A204.1 (cell line): Measurements from ENCODE around the gene KIF18A.

Experiments used
- FAIRE-seq: peaks from 2 replicates; lab custom pipeline; 2012; peaks lifted over from hg19 to GRCh38; lab: Jason Lieb, UNC

KIF18A gene

GRCh38 chr11:28043930-28044709, 63.8 kb downstream of the KIF18A start:
- no peak for FAIRE-seq

DNA sequence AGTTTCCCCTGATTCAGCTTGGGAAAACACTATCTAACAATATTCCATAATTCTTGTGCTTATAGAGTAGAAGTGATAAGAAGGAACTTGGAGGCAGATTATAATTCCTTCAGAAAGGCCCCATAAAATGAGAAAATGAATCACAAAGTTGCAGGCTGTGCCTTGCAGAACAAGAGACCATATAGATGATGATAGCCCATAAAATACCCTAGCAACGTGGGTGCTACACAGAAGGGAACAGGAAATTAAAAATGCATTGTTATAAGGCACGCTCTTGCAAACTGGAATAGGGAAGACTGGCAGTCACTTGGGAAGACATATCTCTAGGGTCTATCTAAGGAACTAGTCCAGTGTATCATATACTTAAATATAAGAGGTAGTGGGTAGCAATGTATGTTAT, 67.6 kb downstream of the KIF18A start:
- no peak for FAIRE-seq

- FAIRE-seq, result no peak
These were observed 69.2 kb downstream of the KIF18A start for GRCh38 chr11:28038775-28039174.

DNA sequence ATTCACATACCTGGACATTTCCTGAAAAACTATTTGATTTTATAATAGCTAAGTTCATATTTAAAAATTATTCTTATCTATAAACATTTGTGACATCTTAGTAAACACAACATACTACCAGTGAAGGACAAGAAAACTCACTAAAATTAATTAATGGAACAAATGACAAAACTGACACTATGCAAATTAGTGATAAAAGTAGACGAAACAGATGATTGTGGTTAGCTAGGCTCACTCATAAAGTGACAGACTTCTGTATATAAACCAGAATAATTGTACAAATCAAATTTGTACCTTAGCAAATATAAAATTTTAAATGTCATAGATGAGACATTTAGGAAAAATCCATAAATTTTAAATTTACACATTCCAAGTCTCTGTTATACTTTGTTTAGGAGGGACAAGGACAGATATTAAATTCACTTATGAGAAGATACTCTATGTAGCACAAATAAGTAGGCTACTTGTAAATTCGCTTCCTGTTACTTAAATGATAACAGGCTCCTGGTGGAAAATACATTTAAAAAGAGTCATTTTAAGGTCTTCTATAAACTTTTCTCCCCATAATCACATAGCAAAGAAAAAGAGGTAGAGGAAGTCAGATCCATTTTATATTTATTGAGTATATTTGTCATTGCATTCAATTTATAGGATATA, 81.2 kb downstream of the KIF18A start:
- FAIRE-seq, result no peak

GRCh38 chr11:28017816-28018215, 90.1 kb downstream of the KIF18A start:
- FAIRE-seq, result no peak

DNA sequence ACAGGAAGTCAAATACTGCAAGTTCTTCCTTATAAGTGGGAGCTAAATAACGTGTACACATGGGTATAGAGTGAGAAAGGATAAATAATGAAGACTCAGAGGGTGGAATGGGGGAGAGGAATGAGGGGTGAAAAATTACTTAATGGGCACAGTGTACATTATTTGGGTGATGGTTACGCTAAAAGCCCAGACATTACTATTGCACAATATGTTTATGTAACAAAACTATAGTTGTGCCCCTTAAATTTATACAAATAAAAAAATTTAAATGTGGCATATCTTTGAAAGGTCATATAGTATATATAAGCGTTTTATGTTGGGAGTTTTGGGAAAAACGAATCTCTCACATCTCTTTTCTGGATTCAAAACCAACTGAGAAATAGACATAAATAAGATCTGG, 96.1 kb downstream of the KIF18A start:
- FAIRE-seq, result no peak

DNA sequence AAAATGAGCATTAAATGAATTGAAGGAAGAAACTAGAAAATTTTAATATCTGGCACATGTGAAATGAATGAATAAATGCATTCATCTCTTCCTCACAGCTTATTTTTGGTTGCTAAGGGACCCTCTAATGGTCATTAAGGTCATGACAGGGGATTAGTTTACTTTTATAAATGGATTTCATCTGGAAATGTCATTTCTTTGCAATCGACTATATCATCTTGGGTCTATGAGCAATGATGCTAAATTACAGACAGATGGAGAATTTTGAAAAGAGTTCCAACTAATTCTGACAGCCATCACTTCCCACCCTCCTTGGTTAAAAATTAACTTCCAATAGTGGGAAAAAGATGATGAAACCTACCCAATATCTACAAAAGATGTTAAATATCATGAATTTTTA, 98.0 kb downstream of the KIF18A start:
- FAIRE-seq, result no peak

DNA sequence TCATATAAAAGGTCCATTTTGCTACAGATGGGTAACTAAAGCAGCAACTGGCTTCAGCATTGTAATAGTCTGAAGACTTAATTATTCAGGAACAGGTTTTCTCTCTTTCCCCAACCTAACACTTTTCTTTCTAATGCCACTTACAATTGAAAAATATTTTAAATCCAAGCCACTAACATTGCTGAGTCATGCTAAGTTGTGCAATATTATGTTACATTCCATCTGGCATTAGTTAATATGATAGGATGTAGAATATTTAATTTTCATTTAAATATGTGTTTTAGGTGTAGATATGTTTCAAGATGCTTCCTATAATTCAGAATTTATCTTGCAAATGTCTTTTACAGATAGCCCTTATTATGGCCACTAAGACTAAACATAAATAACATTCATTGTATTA, 98.6 kb downstream of the KIF18A start:
- peak; percentile 27 for FAIRE-seq

DNA sequence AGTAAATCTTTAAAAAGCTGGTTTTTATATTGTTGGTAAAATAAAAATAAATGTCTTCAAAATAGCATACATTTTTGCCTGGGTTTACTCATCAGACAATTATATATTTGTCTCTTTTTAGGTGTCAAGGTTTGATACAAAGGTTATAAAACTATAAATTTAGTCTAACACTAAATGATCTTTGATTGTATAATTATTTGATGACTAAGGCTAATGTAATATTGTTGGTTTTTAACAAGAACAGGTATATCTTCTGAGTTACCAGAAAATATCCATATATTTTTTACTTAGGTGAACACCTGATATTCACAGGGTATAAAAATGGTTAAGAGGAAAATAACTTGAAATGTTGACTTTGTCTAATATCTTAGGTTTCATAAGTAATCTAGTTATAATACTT, 104.3 kb downstream of the KIF18A start:
- FAIRE-seq, result no peak

- FAIRE-seq, result no peak
These were observed 109.4 kb downstream of the KIF18A start for GRCh38 chr11:27998552-27998951.

DNA sequence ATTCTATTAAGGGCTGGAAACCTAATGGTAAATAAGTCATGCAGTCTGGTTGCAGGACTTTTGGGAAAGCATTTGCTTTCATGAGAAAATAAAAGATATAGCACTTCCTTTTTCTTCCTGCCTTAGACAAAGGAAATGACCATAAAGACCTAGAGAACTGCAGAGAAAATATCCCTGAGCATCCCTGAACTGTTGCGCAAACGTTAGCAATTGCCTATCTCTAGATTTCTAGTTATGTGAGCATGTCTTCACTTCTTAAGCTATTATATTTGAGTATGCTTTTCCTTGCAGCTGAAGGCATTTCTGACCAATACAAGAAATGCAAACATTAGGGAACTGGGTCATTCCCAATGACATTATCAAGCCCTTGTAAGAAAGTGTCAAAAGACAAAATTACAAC, 110.6 kb downstream of the KIF18A start:
- no peak for FAIRE-seq

- no peak for FAIRE-seq
These were observed 111.9 kb downstream of the KIF18A start for GRCh38 chr11:27996066-27996465.

GRCh38 chr11:27995083-27995482, 112.9 kb downstream of the KIF18A start:
- no peak for FAIRE-seq

DNA sequence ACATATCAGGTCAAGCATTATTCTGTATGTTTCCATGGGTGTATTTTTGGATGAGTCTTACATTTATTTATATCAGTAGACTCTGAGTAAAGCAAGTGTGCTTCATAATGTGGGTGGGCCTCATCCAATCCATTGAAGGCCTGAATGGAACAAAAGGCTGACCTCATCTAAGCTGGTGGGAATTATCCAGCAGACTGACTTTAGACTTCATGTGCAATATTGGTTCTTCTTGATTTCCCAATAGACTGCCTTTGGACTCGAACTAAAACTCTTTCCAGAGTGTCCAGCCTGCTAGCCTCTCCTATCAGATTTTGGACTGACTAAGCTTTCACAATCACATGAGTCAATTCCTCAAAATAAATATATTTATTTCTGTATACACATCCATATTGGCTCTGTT, 116.2 kb downstream of the KIF18A start:
- no peak for FAIRE-seq

GRCh38 chr11:27977527-27977926, 130.4 kb downstream of the KIF18A start:
- FAIRE-seq, result no peak

GRCh38 chr11:27977031-27977430, 130.9 kb downstream of the KIF18A start:
- no peak for FAIRE-seq

GRCh38 chr11:27976262-27976661, 131.7 kb downstream of the KIF18A start:
- FAIRE-seq, result no peak

DNA sequence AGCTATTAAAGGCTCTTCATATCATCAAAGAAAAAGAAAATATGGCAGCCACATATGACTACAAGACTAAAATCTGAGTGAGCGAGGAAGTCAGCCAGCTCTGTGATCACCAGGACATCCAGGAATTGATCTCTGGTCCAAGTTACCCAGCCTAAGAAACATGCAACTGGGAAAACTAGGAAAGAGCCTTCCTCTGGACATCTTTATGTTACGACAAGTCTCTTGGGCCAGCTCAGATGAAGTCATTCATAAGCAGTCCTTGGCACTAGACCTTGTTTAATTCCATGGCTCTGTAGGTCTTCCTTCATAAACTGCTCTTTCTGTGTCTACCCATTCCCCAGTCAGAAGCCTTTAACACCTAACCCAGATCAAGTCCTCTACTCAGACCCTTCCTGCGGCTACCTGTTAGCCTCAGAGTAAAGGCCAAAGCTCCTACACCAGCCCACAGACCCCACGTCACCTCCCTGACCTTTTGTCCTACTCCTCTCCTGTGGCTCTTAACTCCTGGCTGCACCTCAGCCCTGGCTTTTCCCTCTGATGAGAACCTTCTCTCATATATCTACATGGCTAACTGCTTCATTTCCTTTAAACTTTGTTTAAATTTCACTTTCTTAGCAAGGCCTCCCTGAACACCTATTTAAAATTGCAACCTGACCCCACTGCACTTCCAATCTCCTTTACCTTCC, 134.0 kb downstream of the KIF18A start:
- no peak for FAIRE-seq

DNA sequence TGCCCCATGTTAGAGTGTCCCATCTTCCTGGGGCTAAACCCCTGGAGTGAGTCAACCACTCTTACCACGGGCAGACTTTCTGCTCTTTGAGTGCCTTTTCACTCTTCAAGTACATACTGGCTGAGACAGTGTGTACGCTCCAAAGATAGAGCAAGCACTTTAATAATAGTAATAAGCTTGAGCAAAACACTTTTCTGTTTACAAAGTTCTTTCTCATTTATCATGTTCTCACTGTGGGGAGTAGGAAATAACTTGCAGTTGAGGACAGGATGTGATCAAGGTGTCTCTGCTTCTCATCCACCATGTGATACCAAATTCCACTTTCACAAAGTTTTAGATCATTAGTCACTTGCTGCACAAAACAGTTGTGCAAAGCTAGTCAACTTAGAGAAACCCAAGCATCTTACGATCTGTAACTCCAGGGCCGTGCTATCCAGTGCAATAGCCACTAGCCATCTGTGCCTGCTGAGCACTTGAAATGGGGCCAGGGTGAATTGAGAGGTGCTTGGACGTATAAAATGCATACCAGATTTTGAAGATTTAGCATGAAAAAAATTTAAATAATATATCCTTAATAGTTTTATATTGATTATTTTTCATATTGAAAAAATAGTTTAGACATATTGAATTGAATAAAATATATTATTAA, 135.3 kb downstream of the KIF18A start:
- FAIRE-seq, result no peak

DNA sequence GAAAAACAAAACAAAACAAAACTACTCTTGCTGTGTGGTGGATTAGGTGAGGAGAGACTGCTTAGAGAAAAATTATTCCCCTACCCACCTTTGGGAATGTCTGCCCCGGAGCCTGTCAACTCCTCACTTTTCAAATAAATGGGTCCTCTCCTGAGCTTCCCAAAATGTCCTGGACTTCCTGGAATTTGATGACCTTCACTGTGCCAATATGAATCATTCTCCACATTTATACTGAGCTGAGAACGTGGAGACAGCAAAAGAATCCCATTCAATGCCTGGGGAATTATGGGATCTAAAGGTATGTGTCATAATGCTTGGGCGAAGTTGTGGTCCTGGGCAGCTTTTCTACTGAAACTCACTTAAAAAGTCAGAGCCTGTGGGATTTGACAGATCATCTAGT, 136.8 kb downstream of the KIF18A start:
- no peak for FAIRE-seq
